Measurements from ENCODE around the gene ZFYVE16.

Gene ZFYVE16

DNA sequence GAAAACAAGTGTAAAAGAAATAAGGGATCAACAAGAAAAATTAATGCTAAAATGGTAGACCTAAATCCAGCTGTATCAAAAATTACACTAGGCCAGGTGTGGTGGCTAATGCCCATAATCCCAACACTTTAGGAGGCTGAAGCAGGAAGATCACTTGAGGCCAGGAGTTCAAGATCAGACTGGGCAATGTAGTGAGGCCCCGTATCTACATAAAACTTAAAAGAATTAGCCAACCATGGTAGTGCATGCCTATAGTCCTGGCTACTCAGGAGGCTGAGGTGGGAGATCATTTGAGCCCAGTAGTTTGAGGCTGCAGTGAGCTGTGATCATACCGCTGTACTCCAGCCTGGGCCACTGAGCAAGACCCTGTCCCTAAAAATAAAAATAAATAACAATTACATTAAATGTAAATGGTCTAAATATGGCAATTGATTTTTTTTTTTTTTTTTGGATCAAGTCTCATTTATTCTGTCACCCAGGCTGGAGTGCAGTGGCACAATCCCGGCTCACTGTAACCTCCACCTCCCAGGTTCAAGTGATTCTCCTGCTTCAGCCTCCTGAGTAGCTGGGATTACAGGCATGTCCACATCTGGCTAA lies 75.9 kb downstream of the ZFYVE16 start:
- Histone ChIP-seq H3K4me3 (ENCODE audit: low read length) (no peak overlapping the region), H3K27ac (ENCODE audit: low read length) (no peak overlapping the region), H2AFZ (ENCODE audit: low read length) (no peak overlapping the region), H4K20me1 (ENCODE audit: insufficient read depth, low read length) (no peaks in the 10 kb centered on the region), H3K9me3 (replicated peaks; ENCODE audit: insufficient read depth, low read length) (no peaks in the 10 kb centered on the region), H3K27me3 (replicated peaks; ENCODE audit: insufficient read depth, low read length) (no peaks in the 10 kb centered on the region), H3K9me2 (replicated peaks; ENCODE audit: insufficient read depth, low read length) (no peaks in the 10 kb centered on the region), H3K79me2 (ENCODE audit: low read length) (no peaks in the 10 kb centered on the region), H3F3A (ENCODE audit: insufficient read depth, low read length) (peaks cover 20% of the 10 kb centered on the region), H3K4me1 (ENCODE audit: low read length) (peaks cover 11% of the 10 kb centered on the region), H3K36me3 (replicated peaks; ENCODE audit: insufficient read depth, low read length) (no peaks in the 10 kb centered on the region), H3K9ac (ENCODE audit: low read length) (no peak overlapping the region), H3K4me2 (ENCODE audit: low read depth, low read length) (no peak overlapping the region)
- TF ChIP-seq EZH2phosphoT487 (IDR thresholded peaks at IDR 0.05; ENCODE audit: low read length), result no peak
- TF ChIP-seq EZH2 (optimal IDR thresholded peaks at IDR 0.05; ENCODE audit: low read depth, low read length), result no peak
- TF ChIP-seq, protein P1, sequence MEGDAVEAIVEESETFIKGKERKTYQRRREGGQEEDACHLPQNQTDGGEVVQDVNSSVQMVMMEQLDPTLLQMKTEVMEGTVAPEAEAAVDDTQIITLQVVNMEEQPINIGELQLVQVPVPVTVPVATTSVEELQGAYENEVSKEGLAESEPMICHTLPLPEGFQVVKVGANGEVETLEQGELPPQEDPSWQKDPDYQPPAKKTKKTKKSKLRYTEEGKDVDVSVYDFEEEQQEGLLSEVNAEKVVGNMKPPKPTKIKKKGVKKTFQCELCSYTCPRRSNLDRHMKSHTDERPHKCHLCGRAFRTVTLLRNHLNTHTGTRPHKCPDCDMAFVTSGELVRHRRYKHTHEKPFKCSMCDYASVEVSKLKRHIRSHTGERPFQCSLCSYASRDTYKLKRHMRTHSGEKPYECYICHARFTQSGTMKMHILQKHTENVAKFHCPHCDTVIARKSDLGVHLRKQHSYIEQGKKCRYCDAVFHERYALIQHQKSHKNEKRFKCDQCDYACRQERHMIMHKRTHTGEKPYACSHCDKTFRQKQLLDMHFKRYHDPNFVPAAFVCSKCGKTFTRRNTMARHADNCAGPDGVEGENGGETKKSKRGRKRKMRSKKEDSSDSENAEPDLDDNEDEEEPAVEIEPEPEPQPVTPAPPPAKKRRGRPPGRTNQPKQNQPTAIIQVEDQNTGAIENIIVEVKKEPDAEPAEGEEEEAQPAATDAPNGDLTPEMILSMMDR (IDR thresholded peaks at IDR 0.05; ENCODE audit: low read length), result no peak
- no peak for DNase-seq

DNA sequence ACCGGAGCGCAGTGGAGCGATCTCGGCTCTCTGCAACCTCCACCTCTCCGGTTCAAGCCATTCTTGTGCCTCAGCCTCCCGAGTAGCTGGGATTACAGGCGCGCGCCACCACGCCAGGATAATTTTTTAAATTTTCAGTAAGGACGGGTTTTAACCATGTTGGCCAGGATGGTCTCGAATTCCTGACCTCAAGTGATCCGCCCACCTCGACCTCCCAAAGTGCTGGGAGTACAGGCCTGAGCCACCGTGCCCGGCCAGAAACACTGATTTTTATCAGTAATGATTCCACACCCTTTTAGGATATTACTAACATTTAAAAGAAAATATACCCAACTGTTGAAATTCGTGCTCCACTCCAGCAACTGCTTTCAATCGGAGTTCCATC lies 79.6 kb downstream of the ZFYVE16 start:
- peaks cover 22% of the 10 kb centered on the region for H3F3A ChIP-seq (ENCODE audit: insufficient read depth, low read length)
- H3K4me2 ChIP-seq (ENCODE audit: low read depth, low read length), result peak overlapping the region; percentile 85
- H3K27ac ChIP-seq (ENCODE audit: low read length), result peak overlapping the region; percentile 55
- H3K4me1 ChIP-seq (ENCODE audit: low read length), result peaks cover 6% of the 10 kb centered on the region
- no peaks in the 10 kb centered on the region for H3K36me3 ChIP-seq (replicated peaks; ENCODE audit: insufficient read depth, low read length)
- no peaks in the 10 kb centered on the region for H3K27me3 ChIP-seq (replicated peaks; ENCODE audit: insufficient read depth, low read length)
- H3K9ac ChIP-seq (ENCODE audit: low read length), result peak overlapping the region; percentile 66
- no peaks in the 10 kb centered on the region for H4K20me1 ChIP-seq (ENCODE audit: insufficient read depth, low read length)
- DNase-seq, result no peak
- no peaks in the 10 kb centered on the region for H3K9me3 ChIP-seq (replicated peaks; ENCODE audit: insufficient read depth, low read length)
- H3K79me2 ChIP-seq (ENCODE audit: low read length), result no peaks in the 10 kb centered on the region
- H3K9me2 ChIP-seq (replicated peaks; ENCODE audit: insufficient read depth, low read length), result no peaks in the 10 kb centered on the region
- peak overlapping the region; percentile 72 for H3K4me3 ChIP-seq (ENCODE audit: low read length)
- TF ChIP-seq, protein P1 (IDR thresholded peaks at IDR 0.05; ENCODE audit: low read length), result no peak
- TF ChIP-seq EZH2phosphoT487 (IDR thresholded peaks at IDR 0.05; ENCODE audit: low read length) (no peak), EZH2 (optimal IDR thresholded peaks at IDR 0.05; ENCODE audit: low read depth, low read length) (no peak)
- peak overlapping the region; percentile 79 for H2AFZ ChIP-seq (ENCODE audit: low read length)

DNA sequence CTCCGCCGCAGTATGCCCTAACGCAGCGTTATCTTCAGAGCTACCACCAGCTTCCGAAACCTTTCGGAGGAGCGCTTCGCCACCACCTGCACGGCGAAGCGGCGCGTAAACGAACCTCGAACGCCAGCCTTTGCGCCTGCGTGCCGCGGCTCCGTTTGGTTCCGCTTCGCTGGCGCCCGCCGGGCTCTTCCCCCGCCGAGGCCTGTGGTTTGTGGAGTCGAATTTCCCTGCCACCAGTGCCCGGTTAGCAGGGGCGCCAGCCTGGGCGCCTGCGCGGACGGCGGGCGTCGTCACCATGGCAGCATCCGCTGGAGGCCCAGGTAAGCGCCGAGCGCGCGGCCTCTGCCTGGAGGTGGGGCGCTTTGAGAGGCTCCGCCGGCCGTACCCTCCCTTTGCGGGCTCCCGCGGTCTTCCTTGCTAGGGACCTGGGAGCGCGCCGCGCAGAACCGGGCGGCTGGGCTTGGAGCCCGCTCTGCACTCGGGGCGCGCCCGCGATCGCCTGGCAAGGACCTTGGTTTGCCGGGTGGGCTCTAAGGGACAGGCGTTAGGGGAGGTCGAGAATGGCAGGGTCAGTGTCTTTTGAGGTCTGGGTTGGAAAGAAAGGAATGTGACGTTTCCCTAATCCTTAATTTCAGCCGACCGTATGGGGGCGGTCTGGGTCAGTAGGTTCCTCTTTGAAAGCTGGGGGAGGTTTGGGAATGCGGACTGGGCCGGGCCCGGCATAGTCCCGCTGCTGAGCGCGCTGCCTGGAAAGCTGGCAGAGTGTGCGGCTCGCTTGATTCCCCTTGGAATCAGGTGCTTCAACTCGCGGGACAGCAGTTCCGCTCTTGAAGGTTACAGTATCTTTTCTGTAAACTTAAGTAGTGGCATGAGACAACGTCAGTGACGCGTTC lies 80.2 kb downstream of the ZFYVE16 start, which contains the start of gene FAM151B:
TSS of gene FAM151B (plus strand) at position 272 of the 893 bp plus-strand sequence. CDS start at position 296, 24 bp downstream.
- no peak for TF ChIP-seq EZH2 (optimal IDR thresholded peaks at IDR 0.05; ENCODE audit: low read depth, low read length)
- TF ChIP-seq, protein P1 (IDR thresholded peaks at IDR 0.05; ENCODE audit: low read length), result peak; percentile 19; the same call in 1 of the 2 replicates
- TF ChIP-seq EZH2phosphoT487 (IDR thresholded peaks at IDR 0.05; ENCODE audit: low read length), result no peak
- H3K4me3 ChIP-seq (ENCODE audit: low read length), result peak within 1 kb of the TSS; percentile 72
- H3K36me3 ChIP-seq (replicated peaks; ENCODE audit: insufficient read depth, low read length), result no peaks in the 10 kb centered on the region
- no peaks in the 10 kb centered on the region for H3K27me3 ChIP-seq (replicated peaks; ENCODE audit: insufficient read depth, low read length)
- H3K9me3 ChIP-seq (replicated peaks; ENCODE audit: insufficient read depth, low read length), result no peaks in the 10 kb centered on the region
- peaks cover 22% of the 10 kb centered on the region for H3F3A ChIP-seq (ENCODE audit: insufficient read depth, low read length)
- H3K9me2 ChIP-seq (replicated peaks; ENCODE audit: insufficient read depth, low read length), result no peaks in the 10 kb centered on the region
- peak within 1 kb of the TSS; percentile 66 for H3K9ac ChIP-seq (ENCODE audit: low read length)
- peak within 1 kb of the TSS; percentile 79 for H2AFZ ChIP-seq (ENCODE audit: low read length)
- H3K4me1 ChIP-seq (ENCODE audit: low read length), result 0 out of 2 replicates have a peak, but pooled peaks cover 3% of the 10 kb centered on the region
- H3K79me2 ChIP-seq (ENCODE audit: low read length), result no peaks in the 10 kb centered on the region
- no peaks in the 10 kb centered on the region for H4K20me1 ChIP-seq (ENCODE audit: insufficient read depth, low read length)
- peak within 1 kb of the TSS; percentile 85 for H3K4me2 ChIP-seq (ENCODE audit: low read depth, low read length)
- H3K27ac ChIP-seq (ENCODE audit: low read length), result peak within 1 kb of the TSS; percentile 55
- DNase-seq, result peak; percentile 97

Measured in MM.1S (cell line).